ENCODE results near the gene ADCY3. TPM values are rescaled to one million over a fixed set of nuclear protein-coding genes. Genes with fewer than 3 reads are reported as not detected.

The ADCY3 gene
- polyA plus RNA-seq, 1 of the 3 experiments (the other 2 are of a cell fraction) = 53.9 TPM

DNA sequence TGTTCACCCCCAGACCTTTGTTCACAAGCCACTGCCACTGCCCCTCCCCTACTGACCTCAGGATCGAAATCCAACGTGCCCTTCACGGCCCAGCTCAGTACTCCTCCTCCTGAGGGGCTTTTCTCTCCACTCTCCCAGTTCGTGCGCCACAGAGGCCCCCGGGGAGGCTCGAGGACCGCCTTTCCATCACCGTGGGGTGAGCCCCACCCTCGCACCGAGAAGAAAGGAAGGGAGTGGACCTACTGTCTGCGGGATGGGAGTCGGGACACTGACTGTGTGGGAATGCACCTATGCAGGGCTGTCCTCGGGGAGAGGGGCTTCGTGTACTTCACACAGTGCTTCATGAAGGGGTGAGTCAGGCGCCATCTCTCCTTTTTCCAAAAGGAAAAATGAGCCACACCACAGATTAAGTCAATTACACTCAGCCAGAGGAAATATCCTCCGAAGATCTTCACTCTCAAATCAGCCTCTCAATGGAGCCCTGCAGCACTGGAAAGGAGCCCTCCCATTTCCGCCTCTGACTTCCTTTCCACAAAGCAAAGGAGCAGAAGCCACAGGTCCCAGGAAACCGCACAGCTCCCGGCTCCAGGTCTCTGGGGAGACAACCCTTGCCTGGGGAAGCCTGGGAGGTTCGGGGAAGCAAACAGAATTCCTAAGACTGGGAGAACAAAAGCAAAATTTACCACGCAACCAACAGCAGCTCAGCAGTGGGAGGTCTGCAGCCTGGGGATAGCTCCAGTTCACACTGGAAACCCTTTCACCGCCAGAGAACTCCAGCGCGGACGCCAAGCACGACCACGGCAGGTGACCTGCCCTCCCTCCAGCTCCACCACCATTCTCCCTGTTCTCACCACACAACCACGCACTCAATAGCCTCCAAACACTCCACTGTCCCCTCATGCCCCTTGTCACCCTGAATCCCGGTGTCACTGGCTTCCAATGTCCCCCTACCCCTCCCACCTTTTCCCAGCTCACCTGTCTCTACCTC, 21.6 kb downstream of the ADCY3 start:
- Histone ChIP-seq H3K4me1 (ENCODE audit: control insufficient read depth in 1 of 2, insufficient read depth in 2 of 2, low read depth in 1 of 2, low read length in 1 of 2) (no peaks in the 10 kb centered on the region), H3K4me3 (ENCODE audit: low read depth in 2 of 2, low read length in 1 of 2) (no peak overlapping the region), H3K4me2 (no peak overlapping the region), H3K27ac (ENCODE audit: low read depth in 2 of 2, low read length in 1 of 2) (no peak overlapping the region), H3K9ac (no peak overlapping the region), H4K20me1 (ENCODE audit: insufficient read depth) (no peaks in the 10 kb centered on the region), H2AFZ (ENCODE audit: low read depth) (no peak overlapping the region), H3F3A (replicated peaks; ENCODE audit: insufficient read depth) (peaks cover 6% of the 10 kb centered on the region), H3K9me2 (no peaks in the 10 kb centered on the region), H3K79me2 (ENCODE audit: insufficient read depth) (no peaks in the 10 kb centered on the region), H3K27me3 (ENCODE audit: insufficient read depth) (no peaks in the 10 kb centered on the region), H3K36me3 (replicated peaks in 1 of 2; ENCODE audit: control insufficient read depth in 1 of 2, insufficient read depth in 2 of 2, low read length in 1 of 2) (peaks cover 0 to 17% of the 10 kb centered on the region in 2 experiments), H3K9me3 (peaks cover 17% of the 10 kb centered on the region; the same call in 1 of the 2 replicates)
- POLR2A ChIA-PET = interaction anchor here (0.6 kb wide), 1 partner anchor 297 kb away, joined by 3 read pairs; no protein-coding TSS in a partner anchor
- DNase-seq = no peak
- CTCF ChIA-PET = interaction anchor here (1.4 kb wide), 1 partner anchor 72 kb away, joined by 3 read pairs; no protein-coding TSS in a partner anchor
- WGBS (ENCODE audit: low lambda C conversion rate) = 95% methylated on average over 30 of the region's 30 CpGs
- TF ChIP-seq EP300 (IDR thresholded peaks at IDR 0.05; ENCODE audit: borderline replicate concordance in 1 of 2, low read depth in 1 of 2, low read length in 1 of 2) (no peak), RCOR1 (IDR thresholded peaks at IDR 0.05; ENCODE audit: low read length) (no peak), TEAD4 (IDR thresholded peaks at IDR 0.05; ENCODE audit: borderline replicate concordance, insufficient read depth) (no peak), YY1 (IDR thresholded peaks at IDR 0.05; ENCODE audit: low read depth) (no peak), SIN3A (IDR thresholded peaks at IDR 0.05; ENCODE audit: borderline replicate concordance, low read depth, low read length) (no peak), RFX5 (IDR thresholded peaks at IDR 0.05; ENCODE audit: low read length) (no peak), TAF1 (IDR thresholded peaks at IDR 0.05; ENCODE audit: borderline replicate concordance, low read depth, low read length) (no peak), MEF2A (IDR thresholded peaks at IDR 0.05; ENCODE audit: borderline replicate concordance, low read depth) (no peak), SMC3 (IDR thresholded peaks at IDR 0.05; ENCODE audit: low read depth, low read length) (no peak), TCF12 (IDR thresholded peaks at IDR 0.05) (no peak), EZH2phosphoT487 (IDR thresholded peaks at IDR 0.05; ENCODE audit: borderline replicate concordance, low read depth) (no peak), GATA2 (CRISPR knock-in tag; IDR thresholded peaks at IDR 0.05) (no peak), FOSL2 (IDR thresholded peaks at IDR 0.05; ENCODE audit: borderline replicate concordance, low read depth) (no peak), NFIC (IDR thresholded peaks at IDR 0.05; ENCODE audit: borderline replicate concordance) (no peak)
- TF ChIP-seq, protein P1, sequence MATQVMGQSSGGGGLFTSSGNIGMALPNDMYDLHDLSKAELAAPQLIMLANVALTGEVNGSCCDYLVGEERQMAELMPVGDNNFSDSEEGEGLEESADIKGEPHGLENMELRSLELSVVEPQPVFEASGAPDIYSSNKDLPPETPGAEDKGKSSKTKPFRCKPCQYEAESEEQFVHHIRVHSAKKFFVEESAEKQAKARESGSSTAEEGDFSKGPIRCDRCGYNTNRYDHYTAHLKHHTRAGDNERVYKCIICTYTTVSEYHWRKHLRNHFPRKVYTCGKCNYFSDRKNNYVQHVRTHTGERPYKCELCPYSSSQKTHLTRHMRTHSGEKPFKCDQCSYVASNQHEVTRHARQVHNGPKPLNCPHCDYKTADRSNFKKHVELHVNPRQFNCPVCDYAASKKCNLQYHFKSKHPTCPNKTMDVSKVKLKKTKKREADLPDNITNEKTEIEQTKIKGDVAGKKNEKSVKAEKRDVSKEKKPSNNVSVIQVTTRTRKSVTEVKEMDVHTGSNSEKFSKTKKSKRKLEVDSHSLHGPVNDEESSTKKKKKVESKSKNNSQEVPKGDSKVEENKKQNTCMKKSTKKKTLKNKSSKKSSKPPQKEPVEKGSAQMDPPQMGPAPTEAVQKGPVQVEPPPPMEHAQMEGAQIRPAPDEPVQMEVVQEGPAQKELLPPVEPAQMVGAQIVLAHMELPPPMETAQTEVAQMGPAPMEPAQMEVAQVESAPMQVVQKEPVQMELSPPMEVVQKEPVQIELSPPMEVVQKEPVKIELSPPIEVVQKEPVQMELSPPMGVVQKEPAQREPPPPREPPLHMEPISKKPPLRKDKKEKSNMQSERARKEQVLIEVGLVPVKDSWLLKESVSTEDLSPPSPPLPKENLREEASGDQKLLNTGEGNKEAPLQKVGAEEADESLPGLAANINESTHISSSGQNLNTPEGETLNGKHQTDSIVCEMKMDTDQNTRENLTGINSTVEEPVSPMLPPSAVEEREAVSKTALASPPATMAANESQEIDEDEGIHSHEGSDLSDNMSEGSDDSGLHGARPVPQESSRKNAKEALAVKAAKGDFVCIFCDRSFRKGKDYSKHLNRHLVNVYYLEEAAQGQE (IDR thresholded peaks at IDR 0.05; ENCODE audit: low read depth, low read length) = no peak
- TF ChIP-seq, protein P2, sequence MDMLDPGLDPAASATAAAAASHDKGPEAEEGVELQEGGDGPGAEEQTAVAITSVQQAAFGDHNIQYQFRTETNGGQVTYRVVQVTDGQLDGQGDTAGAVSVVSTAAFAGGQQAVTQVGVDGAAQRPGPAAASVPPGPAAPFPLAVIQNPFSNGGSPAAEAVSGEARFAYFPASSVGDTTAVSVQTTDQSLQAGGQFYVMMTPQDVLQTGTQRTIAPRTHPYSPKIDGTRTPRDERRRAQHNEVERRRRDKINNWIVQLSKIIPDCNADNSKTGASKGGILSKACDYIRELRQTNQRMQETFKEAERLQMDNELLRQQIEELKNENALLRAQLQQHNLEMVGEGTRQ (IDR thresholded peaks at IDR 0.05; ENCODE audit: borderline replicate concordance, low read depth, low read length) = no peak
- TF ChIP-seq, protein P3, sequence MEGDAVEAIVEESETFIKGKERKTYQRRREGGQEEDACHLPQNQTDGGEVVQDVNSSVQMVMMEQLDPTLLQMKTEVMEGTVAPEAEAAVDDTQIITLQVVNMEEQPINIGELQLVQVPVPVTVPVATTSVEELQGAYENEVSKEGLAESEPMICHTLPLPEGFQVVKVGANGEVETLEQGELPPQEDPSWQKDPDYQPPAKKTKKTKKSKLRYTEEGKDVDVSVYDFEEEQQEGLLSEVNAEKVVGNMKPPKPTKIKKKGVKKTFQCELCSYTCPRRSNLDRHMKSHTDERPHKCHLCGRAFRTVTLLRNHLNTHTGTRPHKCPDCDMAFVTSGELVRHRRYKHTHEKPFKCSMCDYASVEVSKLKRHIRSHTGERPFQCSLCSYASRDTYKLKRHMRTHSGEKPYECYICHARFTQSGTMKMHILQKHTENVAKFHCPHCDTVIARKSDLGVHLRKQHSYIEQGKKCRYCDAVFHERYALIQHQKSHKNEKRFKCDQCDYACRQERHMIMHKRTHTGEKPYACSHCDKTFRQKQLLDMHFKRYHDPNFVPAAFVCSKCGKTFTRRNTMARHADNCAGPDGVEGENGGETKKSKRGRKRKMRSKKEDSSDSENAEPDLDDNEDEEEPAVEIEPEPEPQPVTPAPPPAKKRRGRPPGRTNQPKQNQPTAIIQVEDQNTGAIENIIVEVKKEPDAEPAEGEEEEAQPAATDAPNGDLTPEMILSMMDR (IDR thresholded peaks at IDR 0.05) = no peak
